GM18526 (cell line): ENCODE measurements around the gene FBLN1.

Source experiments
- POLR2A ChIP-seq: IDR thresholded peaks from 3 replicates; pipeline ENCODE4 v1.6.1; 2011; ENCODE audit not compliant: insufficient read length; ENCODE audit errors: extremely low read depth

Gene FBLN1

DNA sequence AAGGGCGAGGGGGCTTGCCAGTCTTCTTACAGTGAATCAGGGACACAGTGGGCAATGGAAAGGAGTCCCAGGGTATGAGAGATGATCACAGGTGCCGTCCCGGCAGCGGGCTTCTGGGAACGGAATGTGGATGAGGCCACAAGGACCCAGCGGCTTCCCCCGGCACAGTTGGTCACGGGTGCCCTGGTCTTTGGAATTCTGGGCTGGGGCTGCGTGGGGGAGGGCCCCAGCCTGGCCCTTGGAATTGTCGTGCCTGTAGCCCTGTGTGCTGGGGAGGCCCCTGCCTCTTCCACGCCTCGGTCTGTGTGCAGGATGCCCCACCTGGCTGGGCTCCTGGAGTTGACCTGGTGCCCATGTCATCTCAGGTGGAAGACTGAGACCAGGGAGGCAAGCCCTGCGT is 76.6 kb downstream of the FBLN1 start:
- TF ChIP-seq POLR2A, result no peak

DNA sequence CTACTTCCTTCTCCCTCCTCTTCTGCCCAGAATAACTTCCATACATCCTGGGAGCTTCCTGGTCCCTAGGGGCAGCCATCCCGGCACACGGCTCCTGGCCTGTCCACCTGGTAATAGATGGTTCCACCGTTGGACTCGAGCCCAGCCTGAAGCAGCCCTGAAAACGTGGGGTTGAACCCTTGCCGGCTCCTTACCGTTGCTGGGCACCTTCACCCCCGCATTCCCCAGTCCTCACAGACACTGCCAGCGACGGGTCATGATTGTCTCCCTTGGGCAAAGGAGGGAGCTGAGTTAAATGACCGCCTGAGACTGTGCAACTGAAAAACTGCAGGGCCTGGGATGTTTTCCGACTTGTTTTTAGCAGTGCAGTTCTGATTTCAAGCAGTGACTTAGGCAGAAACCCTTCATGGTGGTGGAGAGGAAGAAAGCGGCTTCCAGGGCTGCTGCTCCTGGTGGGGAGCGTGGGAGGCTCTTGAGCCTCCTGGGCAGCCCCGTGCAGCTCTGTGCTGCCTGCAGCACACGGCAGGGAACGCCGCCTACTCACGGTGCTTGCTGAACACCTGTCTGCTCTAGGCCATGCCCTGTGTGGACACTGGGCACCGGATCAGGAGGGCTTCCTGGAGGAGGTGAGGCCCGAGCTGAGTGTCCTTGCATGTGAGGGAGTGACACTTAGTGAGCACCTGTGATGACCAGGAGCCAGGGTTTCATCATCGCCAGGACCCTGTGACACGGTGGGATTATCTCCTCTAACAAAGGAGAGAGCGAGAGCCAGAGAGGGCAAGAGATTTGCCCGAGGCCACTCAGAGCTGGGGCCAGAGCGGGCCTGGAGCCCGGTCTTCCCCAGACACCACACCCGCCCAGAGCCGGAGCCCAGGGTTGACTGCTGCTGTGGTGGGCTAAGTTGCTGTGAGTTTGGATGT is 77.4 kb downstream of the FBLN1 start:
- TF ChIP-seq POLR2A, result no peak

DNA sequence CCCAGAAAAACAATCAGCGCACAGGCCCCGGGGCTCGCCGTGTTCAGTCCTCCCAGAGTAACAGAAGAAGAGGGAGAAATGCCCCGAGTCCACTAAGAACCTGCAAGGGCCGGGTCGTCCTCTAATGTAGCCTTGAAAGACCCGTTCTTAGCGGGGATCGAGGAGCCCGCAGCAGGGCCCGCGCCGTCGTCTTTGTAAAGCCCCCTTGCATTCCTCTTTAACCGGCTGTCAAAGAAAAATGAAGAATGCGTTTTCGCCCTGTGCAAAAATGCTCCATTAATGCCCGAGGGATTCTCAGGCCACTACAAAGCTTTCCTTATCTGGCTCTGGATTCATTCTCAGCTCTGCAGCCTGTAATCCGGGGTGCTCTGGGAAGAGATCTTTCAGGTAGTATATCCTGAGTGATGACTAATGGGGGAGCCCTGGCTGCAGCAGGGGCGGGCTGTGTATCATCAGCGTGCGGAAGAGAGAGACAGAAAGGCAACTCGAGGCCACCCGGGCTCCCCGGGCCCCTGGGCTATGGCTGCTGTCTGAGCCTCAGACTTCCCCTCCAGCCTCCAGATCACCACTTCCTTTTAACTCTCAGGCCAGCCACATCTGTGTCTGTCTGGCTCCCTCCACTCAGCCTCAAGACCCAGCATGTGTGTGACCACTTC is 78.2 kb downstream of the FBLN1 start:
- TF ChIP-seq POLR2A, result no peak

DNA sequence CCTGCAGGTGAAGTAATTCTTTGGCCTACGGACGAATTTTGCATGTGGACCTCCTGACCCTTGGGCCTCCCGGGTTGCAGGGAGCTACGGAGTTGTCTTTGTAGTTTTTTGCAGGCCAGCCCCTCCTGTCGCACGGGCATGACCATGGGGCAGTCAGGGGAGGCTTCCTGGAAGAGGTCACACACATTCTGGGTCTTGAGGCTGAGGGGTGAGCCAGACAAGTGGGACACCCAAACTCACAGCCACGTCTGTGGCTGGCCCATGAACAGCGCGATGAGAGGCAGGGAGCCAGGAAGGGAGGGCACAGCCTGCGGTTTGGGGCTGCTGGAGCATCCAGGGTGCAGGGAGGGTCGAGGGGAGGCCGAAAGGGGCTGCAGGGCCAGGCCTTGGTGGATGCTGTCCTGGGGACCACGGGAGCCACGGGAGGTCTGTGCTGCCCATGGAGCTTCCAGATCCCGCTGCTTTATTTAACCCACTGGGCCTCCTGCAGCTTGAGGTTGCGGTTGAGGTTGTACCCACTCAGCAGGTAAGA is 78.9 kb downstream of the FBLN1 start:
- no peak for TF ChIP-seq POLR2A

DNA sequence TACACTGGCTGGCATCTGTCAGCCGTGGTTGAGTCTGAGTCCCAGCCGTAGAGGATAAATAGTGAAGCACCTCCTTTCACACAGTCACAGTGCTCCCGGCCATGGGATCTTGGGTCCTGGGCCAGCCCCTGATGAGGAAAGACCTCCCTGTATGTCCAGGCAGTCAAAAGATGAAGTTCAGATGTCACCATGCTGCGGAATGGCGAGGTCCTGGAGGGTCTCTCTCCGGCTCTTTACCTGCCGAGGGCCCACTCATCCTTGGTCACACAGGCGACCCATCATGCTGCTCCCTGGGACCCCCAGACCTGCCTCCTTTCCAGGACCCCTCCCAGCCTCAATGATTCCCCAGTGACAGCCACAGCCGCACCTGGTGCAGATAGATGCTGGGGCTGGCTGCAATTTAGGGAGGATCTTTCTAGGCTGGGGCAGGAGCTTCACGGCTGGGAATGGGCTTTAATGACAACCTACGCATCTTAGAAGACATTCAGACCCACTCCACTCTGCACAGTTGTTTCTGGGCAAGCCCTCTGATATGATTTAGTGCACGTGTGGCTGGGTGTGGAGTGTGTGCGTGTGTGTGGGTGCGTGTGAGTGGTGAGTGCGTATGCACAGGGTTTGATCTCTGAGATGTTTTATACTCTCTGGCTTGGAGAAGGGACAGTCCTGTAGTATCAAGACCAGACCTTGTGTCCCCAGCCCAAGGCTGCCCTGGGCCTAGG is 79.7 kb downstream of the FBLN1 start:
- no peak for TF ChIP-seq POLR2A

DNA sequence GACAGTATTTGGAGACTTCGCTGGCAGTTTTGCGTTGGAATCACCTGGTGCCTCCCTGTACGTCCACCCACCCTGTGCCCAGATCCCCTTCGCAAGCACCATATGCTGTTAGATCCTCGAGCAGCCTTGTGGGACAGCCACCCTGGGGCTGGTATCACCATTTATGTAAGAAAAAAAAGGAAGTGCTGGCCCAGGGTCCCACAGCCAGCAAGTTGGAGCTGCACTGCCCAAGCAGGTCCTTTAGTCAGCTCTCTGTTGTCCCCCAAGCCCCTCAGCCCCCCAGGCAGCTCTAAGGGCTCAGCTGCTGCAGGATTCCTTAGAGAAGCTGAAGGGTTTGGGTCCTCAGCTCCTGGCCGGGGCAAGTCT is 80.3 kb downstream of the FBLN1 start:
- TF ChIP-seq POLR2A, result no peak

DNA sequence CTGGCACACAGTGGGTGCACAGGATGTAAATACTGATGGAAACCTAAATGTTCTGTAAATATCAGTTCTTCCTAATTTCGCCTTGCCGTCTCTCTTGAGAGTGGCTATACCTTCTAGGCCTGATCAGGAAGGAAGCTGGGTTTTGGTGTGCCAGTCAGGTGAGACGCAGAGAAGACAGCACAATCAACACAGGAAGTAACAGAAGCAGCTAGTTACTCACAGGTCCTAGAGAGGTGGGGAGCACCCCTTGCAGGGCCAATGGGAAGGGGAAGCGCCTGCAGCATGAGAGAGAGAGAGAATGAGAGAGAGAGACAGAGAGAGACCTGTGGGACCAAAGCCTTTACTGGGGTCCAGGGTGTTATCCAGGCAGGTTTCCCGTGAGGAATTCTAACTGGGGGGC is 80.8 kb downstream of the FBLN1 start:
- no peak for TF ChIP-seq POLR2A

DNA sequence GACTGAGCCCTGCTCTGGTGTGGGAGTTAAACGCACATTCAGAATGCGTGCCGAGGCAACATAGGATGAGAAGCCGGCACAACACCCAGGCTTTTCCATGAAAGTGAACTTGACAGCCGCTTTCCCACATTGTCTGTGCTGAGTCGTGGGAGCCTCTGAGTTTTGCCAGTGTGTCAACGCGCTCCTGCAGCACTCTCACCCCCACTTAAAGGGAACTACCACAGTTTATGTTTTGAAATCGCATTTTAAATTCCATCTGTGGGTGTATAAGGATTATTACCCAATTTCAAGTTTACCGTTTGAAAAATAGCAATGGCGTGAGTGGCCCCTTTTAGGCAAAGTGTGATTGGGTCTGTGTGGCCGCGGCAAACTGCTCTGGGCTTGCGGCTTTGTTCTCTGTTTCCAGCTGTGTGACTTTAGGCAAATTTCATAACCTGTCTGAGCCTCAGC is 81.5 kb downstream of the FBLN1 start:
- TF ChIP-seq POLR2A, result no peak

DNA sequence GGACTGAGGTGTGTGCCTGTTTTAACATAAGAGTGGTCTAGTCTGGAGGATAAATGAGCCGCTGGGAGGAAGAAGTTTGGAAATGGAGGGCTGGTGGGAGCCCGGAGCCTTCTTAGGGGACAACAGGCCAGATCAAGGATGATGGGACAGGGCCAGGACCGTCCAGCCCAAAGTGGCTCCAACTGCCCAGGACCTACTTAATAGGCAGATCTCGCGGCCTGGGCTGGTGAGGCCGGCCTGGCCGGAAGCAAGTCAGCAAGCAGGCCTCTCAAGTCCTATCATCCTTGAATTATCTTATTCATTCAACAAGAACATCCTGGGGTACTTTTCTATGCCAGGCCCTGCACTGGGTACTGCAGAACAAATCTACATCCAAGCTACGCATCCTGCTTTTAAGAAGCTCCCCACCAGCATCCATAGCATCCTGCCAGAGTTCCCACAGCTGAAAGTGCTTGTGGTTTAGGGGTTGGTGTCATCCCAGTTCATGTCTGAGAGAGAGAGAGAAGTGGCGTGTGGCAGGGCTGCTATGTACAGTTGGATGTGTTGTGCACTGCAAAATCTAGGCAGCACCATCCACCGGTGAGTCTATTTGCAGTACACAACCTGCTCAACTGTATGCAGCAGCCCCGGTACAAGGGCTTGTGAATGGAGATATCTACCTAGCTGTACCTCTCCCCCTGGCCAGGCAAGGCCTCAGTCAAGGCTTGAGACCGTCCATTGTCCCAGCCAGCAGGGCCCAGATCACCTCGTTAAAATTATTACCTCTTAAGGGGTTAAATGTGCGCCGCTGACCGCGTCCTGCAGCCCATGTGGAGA is 82.1 kb downstream of the FBLN1 start:
- no peak for TF ChIP-seq POLR2A

DNA sequence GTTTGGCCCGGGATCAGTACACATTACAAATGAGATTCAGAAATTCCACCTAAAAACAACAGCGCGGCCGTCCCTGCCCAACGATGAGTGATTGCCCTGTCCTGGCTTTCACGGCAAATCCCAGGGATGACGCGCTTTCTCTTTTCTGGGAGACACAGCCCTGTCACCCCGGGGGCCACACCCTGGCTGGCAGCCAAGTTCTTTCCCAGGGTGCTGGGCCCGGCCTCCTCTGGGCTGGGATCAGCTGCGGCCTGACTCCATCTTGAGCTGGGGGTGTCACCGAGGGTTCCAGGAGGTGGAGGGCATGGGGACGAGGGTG is 82.7 kb downstream of the FBLN1 start:
- no peak for TF ChIP-seq POLR2A

DNA sequence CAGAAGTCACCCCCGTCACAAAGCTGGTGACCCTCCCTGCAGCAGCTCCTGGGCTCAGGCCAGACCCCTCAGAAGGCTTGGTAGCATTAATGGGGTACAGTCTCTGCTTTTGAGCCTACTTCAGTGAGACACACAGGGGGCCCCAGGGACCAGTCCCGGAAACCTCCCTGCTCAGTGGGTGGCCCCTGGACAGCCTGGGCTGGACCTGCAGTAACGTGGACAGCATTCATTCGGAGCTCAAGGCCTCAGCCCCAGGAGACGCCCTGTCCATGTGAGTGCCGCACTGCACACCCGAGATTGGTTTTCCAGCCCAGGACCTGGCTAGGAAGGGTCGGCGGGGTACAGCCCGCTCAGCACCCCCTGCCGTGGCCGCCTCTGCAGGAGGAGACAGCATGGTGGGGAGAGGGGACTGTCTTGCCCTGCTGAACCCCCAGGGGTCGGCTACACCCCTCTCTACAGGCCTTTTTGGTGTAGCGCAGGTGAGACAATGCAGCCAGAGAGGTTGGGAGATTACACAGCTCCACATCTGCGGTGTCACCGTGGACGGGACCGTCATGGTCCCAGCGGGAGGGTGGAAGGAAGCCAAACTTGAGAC is 83.4 kb downstream of the FBLN1 start:
- no peak for TF ChIP-seq POLR2A

DNA sequence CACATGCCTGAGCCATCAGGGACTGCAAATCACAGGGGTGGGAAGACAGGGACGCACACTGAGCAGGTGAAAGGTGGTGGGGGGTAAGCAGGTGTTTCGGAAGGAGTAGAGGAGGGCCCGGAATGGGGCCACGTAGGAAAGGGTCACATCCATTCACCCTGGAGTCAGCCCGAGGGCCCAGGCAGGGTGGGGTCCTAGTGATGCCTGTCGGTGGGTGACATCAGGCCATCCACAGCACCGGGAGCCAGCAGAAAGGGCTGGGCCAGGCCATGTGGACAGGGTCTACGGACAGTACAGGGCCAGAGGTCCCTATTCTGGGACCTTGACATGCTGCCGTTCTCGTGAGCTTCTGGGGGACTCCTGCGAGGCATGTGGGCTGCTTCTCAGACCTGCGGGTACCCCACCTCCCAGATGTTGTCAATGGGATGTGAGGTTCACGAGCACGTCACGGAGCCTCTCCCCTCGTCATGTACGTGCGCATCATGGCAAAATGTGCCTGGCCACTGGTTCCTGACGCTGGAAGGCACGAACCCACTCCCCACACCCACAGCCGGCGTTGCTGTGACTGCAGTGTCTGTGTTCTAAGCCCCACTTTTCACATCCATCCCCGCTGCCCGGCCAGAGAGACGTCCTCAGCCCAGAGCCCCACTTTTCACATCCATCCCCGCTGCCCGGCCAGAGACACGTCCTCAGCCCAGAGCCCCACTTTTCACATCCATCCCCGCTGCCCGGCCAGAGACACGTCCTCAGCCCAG is 84.1 kb downstream of the FBLN1 start:
- no peak for TF ChIP-seq POLR2A

DNA sequence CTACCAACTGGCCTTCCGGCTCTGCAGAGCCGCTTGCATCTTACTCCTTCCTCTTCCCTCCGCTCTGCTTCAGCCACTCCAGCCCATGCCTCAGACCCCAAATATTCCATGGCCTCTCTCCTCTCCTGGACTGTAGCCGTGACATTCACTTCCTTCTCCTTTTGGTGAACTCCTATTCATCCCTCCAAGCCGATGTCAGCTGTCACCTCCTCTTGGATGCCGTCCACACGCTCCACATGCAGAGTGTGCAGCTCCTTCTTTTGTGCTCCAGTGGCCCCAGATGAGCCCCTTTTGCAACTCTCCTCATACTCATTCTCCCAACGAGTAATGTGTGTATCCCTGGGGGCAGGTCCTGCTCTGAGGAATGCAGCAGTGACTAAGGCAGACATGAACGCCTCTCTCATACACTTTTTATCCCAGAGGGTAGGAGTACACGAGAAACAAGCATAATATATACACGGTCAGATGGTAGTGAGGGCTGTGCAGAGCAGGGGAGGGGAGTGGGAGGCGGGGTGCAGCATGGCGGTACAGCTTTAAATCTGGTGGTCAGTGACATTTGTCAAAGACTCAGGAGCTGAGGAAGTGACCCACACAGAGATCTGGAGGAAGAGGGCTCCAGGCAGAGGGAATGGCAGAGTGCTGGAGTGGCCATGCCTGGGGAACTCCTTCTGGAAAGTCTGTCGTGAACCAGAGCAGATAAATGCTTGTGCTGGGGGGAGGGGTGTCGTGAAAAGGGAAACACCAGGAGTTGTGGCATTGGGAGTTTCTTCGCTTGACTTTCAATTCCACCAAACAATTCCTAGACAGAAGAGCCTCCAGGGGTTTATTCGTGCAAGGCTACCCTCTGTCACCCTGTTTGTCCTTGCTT is 85.2 kb downstream of the FBLN1 start:
- no peak for TF ChIP-seq POLR2A
